Right atrium auricular region (tissue), 2 donors: Measurements from ENCODE around the gene CDKN2A. TPM values are rescaled to one million over a fixed set of nuclear protein-coding genes. Genes with fewer than 3 reads are reported as not detected.

ENCODE experiments used
- DNase-seq: peaks from one replicate; pipeline ENCODE4 v3.0.0-alpha.2; 2019; ENCODE audit warnings: low spot score
- H3K27ac ChIP-seq, 2 donors: fragments of 200-600 bp; sonication (generic); 1 replicate in 1 of 2; 2 replicates in 1 of 2; pipeline ENCODE4 v1.5.1; 2016 to 2019
- H3K27me3 ChIP-seq, 2 donors: fragments of 200-600 bp; sonication (generic); one replicate each; pipeline versions ENCODE4 v1.5.1 to v1.6.0; 2017 to 2019
- H3K36me3 ChIP-seq: fragments of 200-600 bp; sonication (generic); one replicate; pipeline ENCODE4 v1.5.1; 2016
- H3K4me1 ChIP-seq, 2 donors: fragments of 200-600 bp; sonication (generic); one replicate each; pipeline versions ENCODE4 v1.5.1 to v1.6.0; 2017 to 2019
- H3K4me3 ChIP-seq, 2 donors: fragments of 200-600 bp; sonication (generic); 1 replicate in 1 of 2; 2 replicates in 1 of 2; pipeline ENCODE4 v1.5.1; 2017 to 2019; ENCODE audit warnings: mild to moderate bottlenecking in 1 of 2, moderate library complexity in 1 of 2
- H3K9me3 ChIP-seq, 2 donors: fragments of 200-600 bp; sonication (generic); one replicate each; pipeline ENCODE4 v1.5.1; 2019
- CTCF ChIP-seq, 2 donors: fragments of 200-600 bp; sonication (generic); IDR thresholded peaks; one replicate each; pipeline ENCODE4 v1.5.1; 2019; ENCODE audit warnings: antibody characterized with exemption in 2 of 2
- total RNA-seq, 2 donors: library from RNA; depleted of rRNA; stranded (reverse); fragments of >200 nt; gene quantifications; one replicate each; pipeline ENCODE4 v1.1.0, GENCODE V29; 2016

The CDKN2A gene
- total RNA-seq, 2 donors from 2014 or later: 1.3 TPM; not detected in 1

DNA sequence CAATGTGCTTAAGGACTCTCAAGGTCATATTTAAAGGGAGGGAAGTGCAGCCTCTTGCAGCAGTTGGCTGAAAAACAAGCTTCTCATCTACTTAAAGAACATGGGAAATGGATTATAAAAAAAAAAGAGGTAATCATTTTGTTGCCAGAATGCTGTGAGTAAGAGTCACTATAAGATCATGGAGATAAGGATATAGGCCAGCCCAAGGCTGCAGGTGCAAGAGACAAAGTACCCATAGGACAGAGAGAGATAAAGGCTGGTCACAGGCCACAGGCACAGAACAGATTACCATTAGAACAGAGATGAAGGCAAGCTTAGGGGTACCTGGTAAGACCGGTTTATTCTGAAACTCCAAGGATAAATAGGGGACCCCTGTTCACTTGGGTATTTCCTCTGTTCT, 70.5 kb downstream of the CDKN2A start:
- no peak for DNase-seq
- no peak for TF ChIP-seq CTCF (IDR thresholded peaks at IDR 0.05)
- Histone ChIP-seq H3K27ac (no peak overlapping the region), H3K36me3 (no peaks in the 10 kb centered on the region), H3K27me3 (no peaks in the 10 kb centered on the region), H3K9me3 (no peaks in the 10 kb centered on the region), H3K4me3 (no peak overlapping the region), H3K4me1 (no peaks in the 10 kb centered on the region)

- no peak for TF ChIP-seq CTCF (IDR thresholded peaks at IDR 0.05)
- H3K9me3 ChIP-seq: no peaks in the 10 kb centered on the region
Measured at GRCh38 chr9:21919377-21920362, 74.5 kb downstream of the CDKN2A start.

More at GRCh38 chr9:21919377-21920362, 74.5 kb downstream of the CDKN2A start:
- Histone ChIP-seq H3K27ac (no peak overlapping the region), H3K4me1 (no peaks in the 10 kb centered on the region), H3K4me3 (no peak overlapping the region), H3K36me3 (no peaks in the 10 kb centered on the region), H3K27me3 (no peaks in the 10 kb centered on the region)
- DNase-seq: no peak

Other genes starting within 250 kb of the CDKN2A start
- gene MTAP, start 191.8 kb downstream of the CDKN2A start, total RNA-seq: 10 to 100 TPM in 1 of 2 donors, 1 to 10 TPM in 1; 9.1 to 10.3 TPM
- not detected for gene CDKN2B-AS1, start 399 bp upstream of the CDKN2A start, total RNA-seq
- gene CDKN2B, start 14.9 kb upstream of the CDKN2A start, total RNA-seq: 1 to 10 TPM; 2.5 to 3.9 TPM